Astrocyte of the spinal cord (primary cell): Measurements from ENCODE around the gene RPS6KA2.

ENCODE experiments used
- DNase-seq: peaks from one replicate; pipeline ENCODE4 v3.0.0; 2011; ENCODE audit warnings: low read depth, low spot score
- H3K4me3 ChIP-seq: 2 replicates; pipeline ENCODE4 v1.5.1; 2011; ENCODE audit warnings: low read depth, mild to moderate bottlenecking, low read length, moderate library complexity
- CTCF ChIP-seq: IDR thresholded peaks from 2 replicates; pipeline ENCODE4 v1.5.1; 2012; ENCODE audit warnings: low read depth, mild to moderate bottlenecking, low read length, inconsistent platforms
- in situ Hi-C: cut with HindIII; loops from 2 replicates; pipeline ENCODE4 v1.10.0; 2017; ENCODE audit warnings: low sequenced_read_pairs

Gene RPS6KA2

GRCh38 chr6:166440729-166441128, 186.3 kb downstream of the RPS6KA2 start:
- in situ Hi-C loops: no loop called here
- H3K4me3 ChIP-seq: no peak overlapping the region
- no peak for TF ChIP-seq CTCF
- no peak for DNase-seq

GRCh38 chr6:166440106-166440505, 186.9 kb downstream of the RPS6KA2 start:
- in situ Hi-C loops: no loop called here
- no peak for TF ChIP-seq CTCF
- no peak overlapping the region for H3K4me3 ChIP-seq
- no peak for DNase-seq

- DNase-seq: no peak
- in situ Hi-C loops: no loop called here
- no peak for TF ChIP-seq CTCF
- H3K4me3 ChIP-seq: no peak overlapping the region
These were observed 187.5 kb downstream of the RPS6KA2 start for GRCh38 chr6:166439366-166440091.

GRCh38 chr6:166438211-166438861, 188.7 kb downstream of the RPS6KA2 start:
- DNase-seq: no peak
- TF ChIP-seq CTCF: no peak
- no peak overlapping the region for H3K4me3 ChIP-seq
- in situ Hi-C loops: no loop called here

GRCh38 chr6:166437661-166438060, 189.4 kb downstream of the RPS6KA2 start:
- H3K4me3 ChIP-seq: no peak overlapping the region
- in situ Hi-C loops: no loop called here
- TF ChIP-seq CTCF: no peak
- no peak for DNase-seq

- in situ Hi-C loops: no loop called here
- H3K4me3 ChIP-seq: no peak overlapping the region
- no peak for DNase-seq
- TF ChIP-seq CTCF: no peak
These were observed 190.6 kb downstream of the RPS6KA2 start for GRCh38 chr6:166436195-166437139.
